Amniotic stem cell (primary cell): ENCODE data around the gene MRPS23.
A peak's percentile ranks its signal among the peaks of the same experiment; 100 is the strongest.

Source experiments
- DNase-seq: peaks from one replicate; lab custom pipeline; 2025; lab: John Stamatoyannopoulos, UW

Gene MRPS23

GRCh38 chr17:57838453-57838852 is 11.4 kb downstream of the MRPS23 start:
- DNase-seq = no peak

GRCh38 chr17:57835333-57835900 is 14.4 kb downstream of the MRPS23 start:
- no peak for DNase-seq

GRCh38 chr17:57834146-57834741 is 15.6 kb downstream of the MRPS23 start:
- DNase-seq = no peak

- DNase-seq = peak; percentile 45
Measured at GRCh38 chr17:57833179-57833939, 16.5 kb downstream of the MRPS23 start.

GRCh38 chr17:57832314-57833178 is 17.3 kb downstream of the MRPS23 start:
- DNase-seq = no peak

GRCh38 chr17:57830880-57831279 is 19.0 kb downstream of the MRPS23 start:
- no peak for DNase-seq

- no peak for DNase-seq
Measured at GRCh38 chr17:57823469-57824401, 26.1 kb downstream of the MRPS23 start.

- DNase-seq = no peak
Measured at GRCh38 chr17:57819867-57820266, 30.0 kb downstream of the MRPS23 start.

GRCh38 chr17:57819285-57819684 is 30.6 kb downstream of the MRPS23 start:
- no peak for DNase-seq

GRCh38 chr17:57818066-57818465 is 31.8 kb downstream of the MRPS23 start:
- no peak for DNase-seq

- no peak for DNase-seq
Measured at GRCh38 chr17:57817299-57817698, 32.5 kb downstream of the MRPS23 start.

- DNase-seq = no peak
Measured at GRCh38 chr17:57814421-57814820, 35.4 kb downstream of the MRPS23 start.

GRCh38 chr17:57811638-57812280 is 38.1 kb downstream of the MRPS23 start:
- no peak for DNase-seq

- DNase-seq = no peak
Measured at GRCh38 chr17:57810721-57811637, 38.9 kb downstream of the MRPS23 start.

- no peak for DNase-seq
Measured at GRCh38 chr17:57809879-57810278, 40.0 kb downstream of the MRPS23 start.

- DNase-seq = no peak
Measured at GRCh38 chr17:57808882-57809281, 41.0 kb downstream of the MRPS23 start.

- no peak for DNase-seq
Measured at GRCh38 chr17:57806167-57806830, 43.5 kb downstream of the MRPS23 start.

- DNase-seq = no peak
Measured at GRCh38 chr17:57803021-57803420, 46.8 kb downstream of the MRPS23 start.

- no peak for DNase-seq
Measured at GRCh38 chr17:57801044-57801711, 48.7 kb downstream of the MRPS23 start.
